H9 (cell line): ENCODE results near the gene C12orf56. TPM values are rescaled to one million over a fixed set of nuclear protein-coding genes. Genes with fewer than 3 reads are reported as not detected.

Experiments used
- DNase-seq: peaks from one replicate; pipeline ENCODE4 v3.0.0-alpha.2; 2017
- H2AFZ ChIP-seq: one replicate; pipeline ENCODE4 v1.6.1; 2013; ENCODE audit warnings: mild to moderate bottlenecking, low read length, control low read depth, moderate library complexity
- H2AK5ac ChIP-seq: 2 replicates; pipeline ENCODE4 v1.6.1; 2013; ENCODE audit warnings: low read length, control low read depth, mixed read lengths; ENCODE audit not compliant: insufficient read length
- H2BK120ac ChIP-seq: one replicate; pipeline ENCODE4 v1.6.1; 2013; ENCODE audit warnings: low read depth, mild to moderate bottlenecking, low read length, control low read depth, inconsistent platforms; ENCODE audit not compliant: poor library complexity, severe bottlenecking
- H2BK12ac ChIP-seq: 2 replicates; pipeline ENCODE4 v1.6.1; 2013; ENCODE audit warnings: low read length, control low read depth, mixed read lengths, low read depth; ENCODE audit not compliant: insufficient read length
- H2BK15ac ChIP-seq: 2 replicates; pipeline ENCODE4 v1.6.1; 2013; ENCODE audit warnings: low read depth, low read length, control low read depth
- H2BK20ac ChIP-seq: one replicate; pipeline ENCODE4 v1.6.1; 2013; ENCODE audit warnings: low read depth, mild to moderate bottlenecking, low read length, control low read depth, inconsistent platforms; ENCODE audit not compliant: poor library complexity, severe bottlenecking
- H2BK5ac ChIP-seq: 2 replicates; pipeline ENCODE4 v1.6.1; 2013; ENCODE audit warnings: low read length, control low read depth, mixed read lengths; ENCODE audit not compliant: insufficient read length
- H3K14ac ChIP-seq: 2 replicates; pipeline ENCODE4 v1.6.1; 2013; ENCODE audit warnings: low read length, control low read depth; ENCODE audit not compliant: insufficient read depth
- H3K18ac ChIP-seq: 2 replicates; pipeline ENCODE4 v1.6.1; 2013; ENCODE audit warnings: low read depth, mild to moderate bottlenecking, mixed read lengths, low read length, control low read depth; ENCODE audit not compliant: insufficient read length
- H3K23ac ChIP-seq: 2 replicates; pipeline ENCODE4 v1.6.1; 2013; ENCODE audit warnings: low read length, control low read depth, mixed read lengths, low read depth; ENCODE audit not compliant: insufficient read length
- H3K23me2 ChIP-seq: 2 replicates; pipeline ENCODE4 v1.6.1; 2013; ENCODE audit warnings: low read depth, mild to moderate bottlenecking, mixed read lengths, low read length, control low read depth; ENCODE audit not compliant: insufficient read length, poor library complexity, severe bottlenecking
- H3K27ac ChIP-seq: 2 replicates; pipeline ENCODE4 v1.5.1; 2013; ENCODE audit warnings: low read length, control low read depth, mixed read lengths, low read depth; ENCODE audit not compliant: insufficient read length
- H3K27me3 ChIP-seq: 2 replicates; pipeline ENCODE4 v1.6.1; 2013; ENCODE audit warnings: low read length, control low read depth, inconsistent platforms; ENCODE audit not compliant: insufficient read depth
- H3K4ac ChIP-seq: 2 replicates; pipeline ENCODE4 v1.6.1; 2013; ENCODE audit warnings: low read depth, mild to moderate bottlenecking, control low read depth, inconsistent platforms, low read length, moderate library complexity
- H3K4me1 ChIP-seq: 2 replicates; pipeline ENCODE4 v1.6.1; 2013; ENCODE audit warnings: low read length, control low read depth, inconsistent platforms; ENCODE audit not compliant: insufficient read depth
- H3K4me2 ChIP-seq: 2 replicates; pipeline ENCODE4 v1.6.1; 2013; ENCODE audit warnings: low read length, control low read depth, mixed read lengths; ENCODE audit not compliant: insufficient read length, insufficient read depth
- H3K56ac ChIP-seq: 2 replicates; pipeline ENCODE4 v1.6.1; 2013; ENCODE audit warnings: low read depth, mild to moderate bottlenecking, mixed read lengths, low read length, control low read depth; ENCODE audit not compliant: insufficient read length
- H3K79me1 ChIP-seq: 2 replicates; pipeline ENCODE4 v1.6.1; 2013; ENCODE audit warnings: low read depth, mild to moderate bottlenecking, moderate library complexity, low read length, control low read depth, inconsistent platforms; ENCODE audit not compliant: insufficient read depth, poor library complexity, severe bottlenecking
- H3K79me2 ChIP-seq: 2 replicates; pipeline ENCODE4 v1.6.1; 2013; ENCODE audit warnings: low read length, control low read depth, inconsistent platforms; ENCODE audit not compliant: insufficient read depth
- H3K9ac ChIP-seq: 2 replicates; pipeline ENCODE4 v1.6.1; 2013; ENCODE audit warnings: low read length, control low read depth, mixed read lengths; ENCODE audit not compliant: insufficient read length; ENCODE audit errors: extremely low read depth
- H3K9me3 ChIP-seq: one replicate; pipeline ENCODE4 v1.6.1; 2013; ENCODE audit warnings: low read depth, low read length, inconsistent platforms; ENCODE audit not compliant: control insufficient read depth
- H3T11ph ChIP-seq: one replicate; pipeline ENCODE4 v1.6.1; 2013; ENCODE audit warnings: mild to moderate bottlenecking, low read length, control low read depth, inconsistent platforms
- H4K20me1 ChIP-seq: one replicate; pipeline ENCODE4 v1.6.1; 2013; ENCODE audit not compliant: control insufficient read depth, insufficient read length, insufficient read depth
- H4K5ac ChIP-seq: 2 replicates; pipeline ENCODE4 v1.6.1; 2013; ENCODE audit warnings: low read depth, mild to moderate bottlenecking, mixed read lengths, low read length, control low read depth; ENCODE audit not compliant: insufficient read length
- H4K8ac ChIP-seq: replicated peaks from 2 replicates; pipeline ENCODE4 v1.6.1; 2013; ENCODE audit warnings: low read length, control low read depth, mixed read lengths, low read depth; ENCODE audit not compliant: insufficient read length
- H4K91ac ChIP-seq: 2 replicates; pipeline ENCODE4 v1.6.1; 2013; ENCODE audit warnings: low read depth, mild to moderate bottlenecking, moderate library complexity, mixed read lengths, low read length, control low read depth; ENCODE audit not compliant: insufficient read length
- H3K27ac Mint-ChIP-seq, 3 experiments: 2 replicates in 2 of 3; 3 replicates in 1 of 3; pipeline ENCODE4 v1.8.0; 2020 to 2021; ENCODE audit warnings: mixed read lengths in 3 of 3, mild to moderate bottlenecking in 1 of 3, moderate library complexity in 1 of 3
- H3K27me3 Mint-ChIP-seq: 2 replicates; pipeline ENCODE4 v1.8.0; 2021; ENCODE audit warnings: low read depth, mild to moderate bottlenecking, moderate library complexity, mixed read lengths
- H3K36me3 Mint-ChIP-seq, 3 experiments: 2 replicates in 2 of 3; 3 replicates in 1 of 3; pipeline ENCODE4 v1.8.0; 2020 to 2021; ENCODE audit warnings: low read depth in 3 of 3, mixed read lengths in 3 of 3; ENCODE audit not compliant: insufficient read depth in 1 of 3
- H3K4me1 Mint-ChIP-seq, 2 experiments: 2 replicates each; pipeline ENCODE4 v1.8.0; 2020; ENCODE audit warnings: mixed read lengths in 2 of 2
- H3K4me3 Mint-ChIP-seq, 2 experiments: 2 replicates in 1 of 2; 3 replicates in 1 of 2; pipeline ENCODE4 v1.8.0; 2020 to 2021; ENCODE audit warnings: mild to moderate bottlenecking in 2 of 2, mixed read lengths in 2 of 2, moderate library complexity in 1 of 2
- H3K9me3 Mint-ChIP-seq, 2 experiments: 2 replicates in 1 of 2; 3 replicates in 1 of 2; pipeline ENCODE4 v1.8.0; 2020; ENCODE audit warnings: mild to moderate bottlenecking in 2 of 2, mixed read lengths in 2 of 2, moderate library complexity in 1 of 2
- WGBS: extraction: QIAGEN DNeasy Blood & Tissue Kit; methylation state at CpG from one replicate; pipeline ENCODE4 v1.1.7; 2013; ENCODE audit warnings: missing lambda C conversion rate, low lambda C conversion rate, mixed read lengths; ENCODE audit not compliant: insufficient read length; ENCODE audit errors: extremely low coverage; 5-methylcytosine and 5-hydroxymethylcytosine counted together
- total RNA-seq: library from RNA; stranded (reverse); gene quantifications from 2 replicates; pipeline ENCODE4 v1.2.1, GENCODE V29; 2021
- TF ChIP-seq, protein P1 (sequence below): fragments of 200-600 bp; sonication (generic); conservative IDR thresholded peaks from 3 replicates; pipeline ENCODE4 v1.8.0; 2021; ENCODE audit warnings: antibody characterized with exemption, mild to moderate bottlenecking

The C12orf56 gene
- total RNA-seq, 1 experiment from 2014 or later, result 2.2 TPM

- Histone ChIP-seq H2BK120ac (no peak overlapping the region), H3K4me1 (peaks cover 2% of the 10 kb centered on the region; the same call in 1 of the 2 replicates), H2AFZ (no peak overlapping the region), H3K23ac (no peak overlapping the region), H3K14ac (no peak overlapping the region), H2AK5ac (no peak overlapping the region), H2BK15ac (no peak overlapping the region), H3K4me2 (no peak overlapping the region), H4K20me1 (no peaks in the 10 kb centered on the region), H3K79me1 (no peaks in the 10 kb centered on the region), H3K27me3 (no peaks in the 10 kb centered on the region), H2BK12ac (no peak overlapping the region), H3K4ac (no peak overlapping the region), H3K9ac (no peak overlapping the region), H3K79me2 (no peaks in the 10 kb centered on the region), H2BK20ac (no peak overlapping the region), H3K23me2 (no peaks in the 10 kb centered on the region), H3K9me3 (no peaks in the 10 kb centered on the region), H3K18ac (no peak overlapping the region), H4K91ac (no peak overlapping the region), H3K56ac (no peak overlapping the region), H3T11ph (no peak overlapping the region), H2BK5ac (no peak overlapping the region), H4K8ac (no peak overlapping the region), H3K27ac (no peak overlapping the region), H4K5ac (no peak overlapping the region)
- H3K36me3 Mint-ChIP-seq, result peaks cover 0 to 8% (median 0%) of the 10 kb centered on the region in 3 experiments; a peak in 1 of 7 replicates
- H3K27me3 Mint-ChIP-seq, result peaks cover 2% of the 10 kb centered on the region; the same call in 1 of the 2 replicates
- DNase-seq, result no peak
- no peaks in the 10 kb centered on the region; a peak in 2 of 5 replicates for H3K9me3 Mint-ChIP-seq
- H3K4me3 Mint-ChIP-seq, result no peak overlapping the region
- no CpG with 5 or more reads among the region's 2 CpGs for WGBS
- no peak overlapping the region for H3K27ac Mint-ChIP-seq
- TF ChIP-seq, protein P1, sequence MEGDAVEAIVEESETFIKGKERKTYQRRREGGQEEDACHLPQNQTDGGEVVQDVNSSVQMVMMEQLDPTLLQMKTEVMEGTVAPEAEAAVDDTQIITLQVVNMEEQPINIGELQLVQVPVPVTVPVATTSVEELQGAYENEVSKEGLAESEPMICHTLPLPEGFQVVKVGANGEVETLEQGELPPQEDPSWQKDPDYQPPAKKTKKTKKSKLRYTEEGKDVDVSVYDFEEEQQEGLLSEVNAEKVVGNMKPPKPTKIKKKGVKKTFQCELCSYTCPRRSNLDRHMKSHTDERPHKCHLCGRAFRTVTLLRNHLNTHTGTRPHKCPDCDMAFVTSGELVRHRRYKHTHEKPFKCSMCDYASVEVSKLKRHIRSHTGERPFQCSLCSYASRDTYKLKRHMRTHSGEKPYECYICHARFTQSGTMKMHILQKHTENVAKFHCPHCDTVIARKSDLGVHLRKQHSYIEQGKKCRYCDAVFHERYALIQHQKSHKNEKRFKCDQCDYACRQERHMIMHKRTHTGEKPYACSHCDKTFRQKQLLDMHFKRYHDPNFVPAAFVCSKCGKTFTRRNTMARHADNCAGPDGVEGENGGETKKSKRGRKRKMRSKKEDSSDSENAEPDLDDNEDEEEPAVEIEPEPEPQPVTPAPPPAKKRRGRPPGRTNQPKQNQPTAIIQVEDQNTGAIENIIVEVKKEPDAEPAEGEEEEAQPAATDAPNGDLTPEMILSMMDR, result no peak
- peaks cover 16 to 17% of the 10 kb centered on the region in 2 experiments for H3K4me1 Mint-ChIP-seq
Observed at GRCh38 chr12:64225626-64226025, 164.9 kb downstream of the C12orf56 start.
